PC-3 (cell line): Measurements from ENCODE around the gene CENPO. TPM values are rescaled to one million over a fixed set of nuclear protein-coding genes. Genes with fewer than 3 reads are reported as not detected.

Experiments
- ATAC-seq: fragments of 200-7000 bp; cut with Tn5 transposase; 2 replicates; pipeline ENCODE4 v1.9.1; 2020; ENCODE audit warnings: mild to moderate bottlenecking, moderate library complexity
- BruUV-seq: library from RNA; stranded (reverse); fragments of 400-500 nt; replicated peaks from 2 replicates; lab custom pipeline; 2021; lab: Mats Ljungman, UMichigan
- CTCF ChIA-PET: fragments of 300-600 bp; sonication (Branson Sonifier 250); formaldehyde crosslinking; loops from one replicate; lab custom pipeline; 2022; ENCODE audit warnings: antibody characterized with exemption; lab: Charles Lee
- POLR2A ChIA-PET: fragments of 300-600 bp; sonication (Branson Sonifier 250); formaldehyde crosslinking; loops from one replicate; lab custom pipeline; 2022; ENCODE audit warnings: antibody characterized with exemption; ENCODE audit not compliant: unreplicated experiment; lab: Charles Lee
- DNase-seq: peaks from one replicate; pipeline ENCODE4 v3.0.0-alpha.2; 2015
- H2AFZ ChIP-seq: fragments of 300-600 bp; sonication (generic); 2 replicates; pipeline ENCODE4 v1.6.0; 2016; ENCODE audit warnings: antibody characterized with exemption, low read length
- H3F3A ChIP-seq: fragments of 300-600 bp; sonication (generic); one replicate; pipeline ENCODE4 v1.6.0; 2017; ENCODE audit warnings: antibody characterized with exemption, low read length, control low read depth, mild to moderate bottlenecking; ENCODE audit not compliant: unreplicated experiment
- H3K27ac ChIP-seq: fragments of 300-600 bp; sonication (generic); 2 replicates; pipeline ENCODE4 v1.5.1; 2016; ENCODE audit warnings: mild to moderate bottlenecking, low read length
- H3K27me3 ChIP-seq: fragments of 300-600 bp; sonication (generic); 2 replicates; pipeline ENCODE4 v1.6.1; 2016; ENCODE audit warnings: low read length, mixed read lengths
- H3K36me3 ChIP-seq: fragments of 300-600 bp; sonication (generic); 2 replicates; pipeline ENCODE4 v1.6.1; 2016; ENCODE audit warnings: low read depth, mixed run types, low read length, mixed read lengths
- H3K4me1 ChIP-seq: fragments of 300-600 bp; sonication (generic); 2 replicates; pipeline ENCODE4 v1.5.1; 2016; ENCODE audit warnings: low read length; ENCODE audit not compliant: insufficient read depth
- H3K4me2 ChIP-seq: fragments of 300-600 bp; sonication (generic); 2 replicates; pipeline ENCODE4 v1.6.0; 2016; ENCODE audit warnings: low read length
- H3K4me3 ChIP-seq: fragments of 300-600 bp; sonication (generic); 2 replicates; pipeline ENCODE4 v1.5.1; 2016; ENCODE audit warnings: mild to moderate bottlenecking, low read length, mixed read lengths
- H3K79me2 ChIP-seq: fragments of 300-600 bp; sonication (generic); 2 replicates; pipeline ENCODE4 v1.6.1; 2017; ENCODE audit warnings: low read length, mixed read lengths
- H3K9ac ChIP-seq: fragments of 300-600 bp; sonication (generic); 2 replicates; pipeline ENCODE4 v1.6.0; 2016; ENCODE audit warnings: mild to moderate bottlenecking, low read length
- H3K9me2 ChIP-seq: fragments of 300-600 bp; sonication (generic); replicated peaks from 2 replicates; pipeline ENCODE4 v1.6.1; 2016; ENCODE audit warnings: mixed run types, low read length, mixed read lengths
- H3K9me3 ChIP-seq: fragments of 300-600 bp; sonication (generic); 2 replicates; pipeline ENCODE4 v1.6.1; 2016; ENCODE audit warnings: low read length, mixed read lengths
- H4K20me1 ChIP-seq: fragments of 300-600 bp; sonication (generic); 2 replicates; pipeline ENCODE4 v1.6.1; 2016; ENCODE audit warnings: low read length, mixed read lengths
- EZH2 ChIP-seq: fragments of 300-600 bp; sonication (generic); IDR thresholded peaks from one replicate; pipeline ENCODE4 v1.6.1; 2017; ENCODE audit warnings: antibody characterized with exemption, mild to moderate bottlenecking, low read length; ENCODE audit not compliant: unreplicated experiment
- EZH2phosphoT487 ChIP-seq: fragments of 300-600 bp; sonication (generic); IDR thresholded peaks from 2 replicates; pipeline ENCODE4 v1.6.1; 2018; ENCODE audit warnings: mild to moderate bottlenecking, antibody characterized with exemption, low read length, borderline replicate concordance
- intact Hi-C: fragments of 100-400 bp; cut with micrococcal nuclease; formaldehyde crosslinking; loops from 2 replicates; pipeline ENCODE4 v1.9.0; 2023
- total RNA-seq: library from RNA; depleted of rRNA; stranded (reverse); fragments of >200 nt; gene quantifications from 2 replicates; pipeline ENCODE4 v1.2.3, GENCODE V29; 2014
- TF ChIP-seq, protein P1 (sequence below): fragments of 300-600 bp; sonication (generic); conservative IDR thresholded peaks from 2 replicates; pipeline ENCODE4 v1.5.1; 2017; ENCODE audit warnings: antibody characterized with exemption, low read depth, mild to moderate bottlenecking, low read length

CENPO gene
- total RNA-seq, 1 experiment from 2014 or later, result 41.4 TPM

DNA sequence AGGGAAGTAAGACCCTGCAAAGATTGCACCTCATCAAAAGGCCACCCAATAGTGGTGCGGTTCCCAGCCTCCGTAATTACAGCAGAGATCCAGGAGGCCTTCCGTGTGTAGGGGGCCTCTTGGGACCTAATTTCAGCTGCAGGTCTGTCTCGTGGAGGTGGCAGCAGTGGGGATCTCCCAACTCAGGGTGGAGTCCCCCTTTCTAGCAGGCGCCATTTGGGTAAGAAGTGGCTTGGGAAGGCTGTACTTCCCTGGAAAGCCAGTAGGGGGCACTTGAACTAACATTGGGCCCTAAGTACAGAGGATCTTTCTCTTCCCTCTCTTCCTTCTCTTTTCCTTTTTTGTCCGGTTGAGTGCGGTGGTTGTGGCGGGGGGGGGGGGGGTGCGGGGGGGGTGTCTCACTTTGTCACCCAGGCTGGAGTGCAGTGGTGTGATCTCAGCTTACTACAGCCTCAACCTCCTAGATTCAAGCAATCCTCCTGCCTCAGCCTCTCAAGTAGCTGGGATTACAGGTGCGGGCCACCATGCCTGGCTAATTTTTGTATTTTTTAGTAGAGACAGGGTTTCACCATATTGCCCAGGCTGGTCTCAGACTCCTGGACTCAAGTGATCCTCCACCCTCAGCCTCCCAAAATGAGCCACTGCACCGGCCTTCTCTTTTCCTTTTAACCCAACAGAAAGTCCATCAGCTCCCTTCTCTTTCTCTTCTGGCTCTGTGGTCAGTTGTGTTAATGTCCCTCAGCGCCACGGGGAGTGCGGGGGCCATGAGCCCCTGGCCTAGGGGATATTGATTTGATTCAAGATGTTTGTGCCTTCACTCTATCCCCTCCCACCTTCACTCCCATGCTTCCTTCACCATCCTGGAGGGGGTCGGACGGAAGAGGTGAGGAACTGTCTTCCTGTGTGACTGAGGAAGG is 32.0 kb downstream of the CENPO start:
- Histone ChIP-seq H3K27ac (peak overlapping the region; percentile 88), H3K79me2 (no peaks in the 10 kb centered on the region), H3K9me3 (no peaks in the 10 kb centered on the region), H4K20me1 (no peaks in the 10 kb centered on the region), H3F3A (no peaks in the 10 kb centered on the region), H3K9me2 (no peaks in the 10 kb centered on the region), H3K4me2 (peak overlapping the region; percentile 67), H3K4me3 (no peak overlapping the region), H2AFZ (no peak overlapping the region), H3K4me1 (peaks cover 22% of the 10 kb centered on the region), H3K36me3 (peaks cover 27% of the 10 kb centered on the region), H3K9ac (peak overlapping the region; percentile 49), H3K27me3 (no peaks in the 10 kb centered on the region)
- ATAC-seq (no peak), DNase-seq (peak; percentile 20)
- ChIA-PET POLR2A (no interaction called here), CTCF (interaction anchor here (3.1 kb wide), 1 partner anchor 33 kb away, joined by 23 read pairs; the partner anchor contains the start of genes CENPO and PTRHD1)
- intact Hi-C loops, result no loop called here
- TF ChIP-seq, protein P1, sequence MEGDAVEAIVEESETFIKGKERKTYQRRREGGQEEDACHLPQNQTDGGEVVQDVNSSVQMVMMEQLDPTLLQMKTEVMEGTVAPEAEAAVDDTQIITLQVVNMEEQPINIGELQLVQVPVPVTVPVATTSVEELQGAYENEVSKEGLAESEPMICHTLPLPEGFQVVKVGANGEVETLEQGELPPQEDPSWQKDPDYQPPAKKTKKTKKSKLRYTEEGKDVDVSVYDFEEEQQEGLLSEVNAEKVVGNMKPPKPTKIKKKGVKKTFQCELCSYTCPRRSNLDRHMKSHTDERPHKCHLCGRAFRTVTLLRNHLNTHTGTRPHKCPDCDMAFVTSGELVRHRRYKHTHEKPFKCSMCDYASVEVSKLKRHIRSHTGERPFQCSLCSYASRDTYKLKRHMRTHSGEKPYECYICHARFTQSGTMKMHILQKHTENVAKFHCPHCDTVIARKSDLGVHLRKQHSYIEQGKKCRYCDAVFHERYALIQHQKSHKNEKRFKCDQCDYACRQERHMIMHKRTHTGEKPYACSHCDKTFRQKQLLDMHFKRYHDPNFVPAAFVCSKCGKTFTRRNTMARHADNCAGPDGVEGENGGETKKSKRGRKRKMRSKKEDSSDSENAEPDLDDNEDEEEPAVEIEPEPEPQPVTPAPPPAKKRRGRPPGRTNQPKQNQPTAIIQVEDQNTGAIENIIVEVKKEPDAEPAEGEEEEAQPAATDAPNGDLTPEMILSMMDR, result peak; percentile 57
- TF ChIP-seq EZH2 (no peak), EZH2phosphoT487 (no peak)
- BruUV-seq, result no TSS peak

DNA sequence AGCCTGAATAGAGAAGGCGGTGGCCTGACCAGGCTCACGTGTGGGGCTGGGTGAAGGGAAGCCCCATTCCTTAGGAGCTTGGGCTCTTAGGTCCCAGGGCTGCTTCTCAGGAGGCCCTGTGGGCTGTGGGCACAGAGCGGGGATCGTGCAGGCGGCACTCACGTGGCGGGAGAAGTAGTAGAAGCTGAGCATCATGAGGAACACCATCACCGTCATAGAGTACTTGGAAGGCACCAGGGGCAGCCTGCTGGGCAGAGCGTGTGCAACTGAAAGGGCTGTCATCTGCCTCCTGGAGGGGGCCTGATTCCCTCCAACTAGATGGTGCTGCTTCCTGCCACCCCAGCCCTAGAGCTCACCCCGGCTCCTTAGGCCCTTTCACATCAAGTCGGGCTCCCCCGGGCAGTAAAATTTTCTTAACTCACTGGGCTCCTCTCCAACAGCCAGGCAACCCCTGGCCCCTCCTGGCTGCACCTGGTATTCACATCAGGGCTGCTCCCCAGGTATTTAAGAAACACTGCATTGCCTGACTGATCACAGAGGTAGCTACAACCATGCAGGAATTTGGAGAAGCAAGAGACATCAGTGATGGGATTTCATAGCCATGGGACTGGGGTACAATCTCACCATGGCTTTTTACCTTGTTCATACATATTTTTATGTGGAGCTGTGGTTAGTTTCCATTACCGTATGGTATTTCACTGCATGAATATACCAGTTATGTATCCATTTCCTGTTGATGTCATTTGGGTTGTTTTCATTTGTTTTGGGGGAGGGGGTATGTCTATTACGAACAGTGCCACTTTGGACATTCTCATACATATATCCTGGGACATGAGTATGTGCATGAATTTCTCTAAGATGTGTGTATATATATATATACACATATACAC is 32.9 kb downstream of the CENPO start:
- TF ChIP-seq, protein P1, result 0 out of 2 replicates have a peak, but pooled peaks have one; percentile 15
- no peak for TF ChIP-seq EZH2phosphoT487
- ChIA-PET CTCF (interaction anchor here (0.6 to 3.1 kb wide), 2 partner anchors 34 to 488 kb away, joined by 3 to 23 read pairs; partner anchors contain the start of genes CENPO and PTRHD1), POLR2A (interaction anchor here (0.6 kb wide), 1 partner anchor 33 kb away, joined by 4 read pairs; the partner anchor contains the start of gene CENPO)
- Histone ChIP-seq H3K4me2 (peak overlapping the region; percentile 67), H3F3A (no peaks in the 10 kb centered on the region), H2AFZ (no peak overlapping the region), H3K79me2 (no peaks in the 10 kb centered on the region), H3K9ac (peak overlapping the region; percentile 49), H3K27ac (peak overlapping the region; percentile 88), H4K20me1 (no peaks in the 10 kb centered on the region), H3K9me2 (no peaks in the 10 kb centered on the region), H3K36me3 (peaks cover 20% of the 10 kb centered on the region), H3K4me3 (no peak overlapping the region; the same call in 1 of the 2 replicates), H3K4me1 (peaks cover 22% of the 10 kb centered on the region), H3K27me3 (no peaks in the 10 kb centered on the region), H3K9me3 (no peaks in the 10 kb centered on the region)
- intact Hi-C loops, result loop anchor here (2.0 kb wide), 1 partner anchor 335 kb away; the partner anchor contains the start of gene NCOA1
- DNase-seq (peak; percentile 65), ATAC-seq (peak; percentile 37)
- BruUV-seq, result no TSS peak
